Pancreas (tissue), 10 donors: ENCODE measurements around the gene DNASE1. TPM values are rescaled to one million over a fixed set of nuclear protein-coding genes. Genes with fewer than 3 reads are reported as not detected.

Experiments
- ATAC-seq, 4 donors: fragments of 200-7000 bp; cut with Tn5 transposase; one replicate each; pipeline versions ENCODE4 v1.8.0 to v1.9.1; 2020; ENCODE audit warnings: mild to moderate bottlenecking in 4 of 4, moderate library complexity in 4 of 4
- DNase-seq, 6 donors: peaks; one replicate each; pipeline ENCODE4 v3.0.0-alpha.2; 2020
- FAIRE-seq: peaks from 2 replicates; lab custom pipeline; 2012; peaks lifted over from hg19 to GRCh38; lab: Jason Lieb, UNC
- H3K27ac ChIP-seq, 4 donors: fragments of 200-600 bp; sonication (generic); 1 replicate in 3 of 4; 2 replicates in 1 of 4; pipeline versions ENCODE4 v1.5.0 to v1.8.0; 2020
- H3K27me3 ChIP-seq, 4 donors: fragments of 200-600 bp; one replicate each; pipeline ENCODE4 v1.8.0; 2021
- H3K36me3 ChIP-seq, 3 donors: fragments of 200-600 bp; sonication (generic) in 1 of 3; one replicate each; pipeline versions ENCODE4 v1.5.0 to v1.8.0; 2020 to 2021
- H3K4me1 ChIP-seq, 3 donors: fragments of 200-600 bp; one replicate each; pipeline ENCODE4 v1.8.0; 2021
- H3K4me3 ChIP-seq, 4 donors: fragments of 200-600 bp; sonication (generic) in 2 of 4; one replicate each; pipeline versions ENCODE4 v1.5.0 to v1.8.0; 2020 to 2021
- H3K9me3 ChIP-seq, 4 donors: fragments of 200-600 bp; one replicate each; pipeline ENCODE4 v1.8.0; 2021
- WGBS, 2 donors: extraction: QIAGEN DNeasy Blood & Tissue Kit; methylation state at CpG; one replicate each; pipeline ENCODE4 v1.1.7; 2013; 5-methylcytosine and 5-hydroxymethylcytosine counted together
- intact Hi-C, 3 donors: fragments of 100-400 bp; cut with DNase I; formaldehyde crosslinking; loops; one replicate each; pipeline versions ENCODE4 v1.11.1 to v1.14.2; 2022
- polyA plus RNA-seq, 2 donors: library from polyadenylated mRNA; stranded (reverse); fragments of 200-250 nt; gene quantifications; one replicate each; pipeline ENCODE4 v1.2.3, GENCODE V29; 2013
- total RNA-seq, 6 donors: library from RNA; stranded (reverse); fragmentation: NEBNext Ultra II Directional in 4 of 6; extraction: Animal tissue kit (Norgen Biotek cat#: 25700) in 4 of 6; gene quantifications; one replicate each; pipeline versions ENCODE4 v1.2.1 to v1.2.4, GENCODE V29; 2021 to 2023
- TF ChIP-seq, protein P1 (sequence below), 4 donors: fragments of 200-600 bp; sonication (generic) in 3 of 4; IDR thresholded peaks; one replicate each; pipeline versions ENCODE4 v1.5.0 to v1.8.0; 2021; ENCODE audit warnings: antibody characterized with exemption in 4 of 4
- donor health status: healthy with polysubstance abuse.
- donor health status: DM: no; HTN: no; CAD: no; lungs with moderate emphysema.
- donor health status: DM: no; HTN: no; CAD: no.
- donor health status: control.
- donor health status: control.
- donor health status: Bipolar disorder and iron deficiency.
- donor health status: DM: yes; HTN: yes; CAD: no.
- donor health status: DM: no; HTN: no; CAD: no.
- donor health status: DM: no; HTN: no; CAD: no.
- donor health status: DM: yes; HTN: yes; CAD: no.

The DNASE1 gene
- total and polyA plus RNA-seq, 8 donors = 14.6 to 36.9 (median 20.6) TPM

- 76 to 85% methylated on average over 29 to 34 of the region's 34 CpGs for WGBS, 2 donors
- intact Hi-C loops = no loop called here
- TF ChIP-seq, protein P1, sequence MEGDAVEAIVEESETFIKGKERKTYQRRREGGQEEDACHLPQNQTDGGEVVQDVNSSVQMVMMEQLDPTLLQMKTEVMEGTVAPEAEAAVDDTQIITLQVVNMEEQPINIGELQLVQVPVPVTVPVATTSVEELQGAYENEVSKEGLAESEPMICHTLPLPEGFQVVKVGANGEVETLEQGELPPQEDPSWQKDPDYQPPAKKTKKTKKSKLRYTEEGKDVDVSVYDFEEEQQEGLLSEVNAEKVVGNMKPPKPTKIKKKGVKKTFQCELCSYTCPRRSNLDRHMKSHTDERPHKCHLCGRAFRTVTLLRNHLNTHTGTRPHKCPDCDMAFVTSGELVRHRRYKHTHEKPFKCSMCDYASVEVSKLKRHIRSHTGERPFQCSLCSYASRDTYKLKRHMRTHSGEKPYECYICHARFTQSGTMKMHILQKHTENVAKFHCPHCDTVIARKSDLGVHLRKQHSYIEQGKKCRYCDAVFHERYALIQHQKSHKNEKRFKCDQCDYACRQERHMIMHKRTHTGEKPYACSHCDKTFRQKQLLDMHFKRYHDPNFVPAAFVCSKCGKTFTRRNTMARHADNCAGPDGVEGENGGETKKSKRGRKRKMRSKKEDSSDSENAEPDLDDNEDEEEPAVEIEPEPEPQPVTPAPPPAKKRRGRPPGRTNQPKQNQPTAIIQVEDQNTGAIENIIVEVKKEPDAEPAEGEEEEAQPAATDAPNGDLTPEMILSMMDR (IDR thresholded peaks at IDR 0.05) = no peak
- Histone ChIP-seq H3K27ac (no peak overlapping the region), H3K4me1 (peaks cover 0 to 9% (median 7%) of the 10 kb centered on the region in 3 donors), H3K4me3 (peak overlapping the region in 3 of 4 donors; percentile 68 to 98 (median 91)), H3K36me3 (no peaks in the 10 kb centered on the region), H3K27me3 (no peaks in the 10 kb centered on the region), H3K9me3 (no peaks in the 10 kb centered on the region)
- DNase-seq (no peak), FAIRE-seq (no peak), ATAC-seq (no peak)
These were observed 41.7 kb upstream of the DNASE1 start for GRCh38 chr16:3612510-3613466.

DNA sequence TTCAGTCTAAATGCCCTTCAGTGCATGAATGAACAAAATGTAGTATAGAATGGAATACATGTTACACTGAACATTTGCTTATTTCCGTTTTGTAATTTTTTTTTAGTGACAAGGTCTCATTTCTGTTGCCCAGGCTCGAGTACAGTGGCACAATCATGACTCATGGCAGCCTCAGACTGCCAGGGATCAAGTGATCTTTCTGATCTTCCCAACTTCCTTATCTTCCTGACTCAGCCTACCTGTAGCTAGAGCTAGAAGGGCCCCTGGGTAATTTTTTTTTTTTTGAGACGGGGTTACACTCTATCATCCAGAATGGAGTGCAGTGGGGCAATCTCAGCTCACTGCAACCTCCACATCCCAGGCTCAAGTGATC, 35.7 kb upstream of the DNASE1 start:
- 84 to 87% methylated on average over 3 of the region's 3 CpGs for WGBS, 2 donors
- Histone ChIP-seq H3K4me3 (no peak overlapping the region), H3K27me3 (no peaks in the 10 kb centered on the region), H3K9me3 (no peaks in the 10 kb centered on the region), H3K4me1 (peaks cover 0 to 4% (median 0%) of the 10 kb centered on the region in 3 donors), H3K36me3 (no peaks in the 10 kb centered on the region), H3K27ac (no peak overlapping the region)
- FAIRE-seq (no peak), ATAC-seq (no peak), DNase-seq (no peak)
- TF ChIP-seq, protein P1 (IDR thresholded peaks at IDR 0.05) = no peak
- intact Hi-C loops = no loop called here

- WGBS, 2 donors = 98% methylated on average over 3 of the region's 3 CpGs
- no peak for ATAC-seq
- no peak for FAIRE-seq
- no peak overlapping the region for H3K27ac ChIP-seq
- TF ChIP-seq, protein P1 (IDR thresholded peaks at IDR 0.05) = no peak
- no peaks in the 10 kb centered on the region for H3K36me3 ChIP-seq
- DNase-seq = no peak
- H3K4me3 ChIP-seq = no peak overlapping the region
- intact Hi-C loops = no loop called here
- H3K9me3 ChIP-seq = no peaks in the 10 kb centered on the region
- H3K4me1 ChIP-seq = peaks cover 0 to 4% (median 0%) of the 10 kb centered on the region in 3 donors
- H3K27me3 ChIP-seq = no peaks in the 10 kb centered on the region
These were observed 30.8 kb upstream of the DNASE1 start for GRCh38 chr16:3623642-3624041.

DNA sequence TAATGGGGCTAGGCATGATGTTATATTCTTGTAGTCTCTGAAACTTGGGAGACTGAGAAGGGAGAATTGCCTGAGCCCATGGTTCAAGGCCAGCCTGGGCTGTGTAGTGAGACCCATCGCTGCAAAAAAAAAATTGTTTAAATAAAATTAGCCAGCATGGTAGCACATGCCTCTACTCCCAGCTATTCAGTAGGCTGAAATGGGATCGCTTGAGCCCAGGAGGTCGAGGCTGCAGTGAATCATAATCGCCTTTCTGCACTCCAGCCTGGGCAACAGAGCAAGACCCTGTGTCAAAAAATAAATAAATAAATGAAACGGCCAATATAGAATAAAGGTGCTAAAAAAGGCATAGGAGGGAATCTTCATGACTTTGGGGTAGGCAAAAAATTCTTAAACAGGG, 29.2 kb upstream of the DNASE1 start:
- TF ChIP-seq, protein P1 (IDR thresholded peaks at IDR 0.05) = no peak
- H3K4me1 ChIP-seq = peaks cover 0 to 1% (median 0%) of the 10 kb centered on the region in 3 donors
- H3K27ac ChIP-seq = no peak overlapping the region
- FAIRE-seq (no peak), DNase-seq (no peak), ATAC-seq (no peak)
- H3K4me3 ChIP-seq = no peak overlapping the region
- H3K9me3 ChIP-seq = no peaks in the 10 kb centered on the region
- WGBS, 2 donors = 88% methylated on average over 5 of the region's 5 CpGs
- intact Hi-C loops = no loop called here
- no peaks in the 10 kb centered on the region for H3K36me3 ChIP-seq
- H3K27me3 ChIP-seq = no peaks in the 10 kb centered on the region
